Subcutaneous abdominal adipose tissue (tissue), 5 donors: ENCODE results near the gene MMADHC.

ENCODE experiments used
- H3K27ac ChIP-seq: one replicate; pipeline ENCODE4 v1.7.0; 2013; ENCODE audit warnings: low read depth, mild to moderate bottlenecking, inconsistent platforms, low read length, moderate library complexity
- H3K27me3 ChIP-seq, 5 donors: one replicate each; pipeline ENCODE4 v1.7.0; 2013; ENCODE audit warnings: low read length in 5 of 5, inconsistent platforms in 1 of 5; ENCODE audit not compliant: control insufficient read depth in 5 of 5, insufficient read depth in 4 of 5
- H3K36me3 ChIP-seq, 5 donors: one replicate each; pipeline ENCODE4 v1.7.0; 2013; ENCODE audit warnings: low read length in 5 of 5; ENCODE audit not compliant: control insufficient read depth in 5 of 5, insufficient read depth in 5 of 5
- H3K4me1 ChIP-seq, 5 donors: one replicate each; pipeline ENCODE4 v1.7.0; 2013; ENCODE audit warnings: low read length in 5 of 5, mild to moderate bottlenecking in 3 of 5, moderate library complexity in 1 of 5; ENCODE audit not compliant: control insufficient read depth in 5 of 5, insufficient read depth in 5 of 5
- H3K4me3 ChIP-seq, 5 donors: one replicate each; pipeline ENCODE4 v1.7.0; 2013; ENCODE audit warnings: low read length in 5 of 5, low read depth in 1 of 5
- H3K9ac ChIP-seq, 5 donors: one replicate each; pipeline ENCODE4 v1.7.0; 2013; ENCODE audit warnings: low read length in 5 of 5, mild to moderate bottlenecking in 4 of 5, moderate library complexity in 3 of 5
- H3K9me3 ChIP-seq, 5 donors: one replicate each; pipeline ENCODE4 v1.7.0; 2013; ENCODE audit warnings: low read length in 5 of 5; ENCODE audit not compliant: control insufficient read depth in 5 of 5
- donor health status: healthy.
- donor health status: healthy.
- donor health status: healthy.
- donor health status: healthy.
- donor health status: healthy.

The MMADHC gene

GRCh38 chr2:149536649-149537048 lies 50.9 kb downstream of the MMADHC start:
- Histone ChIP-seq H3K4me3 (no peak overlapping the region), H3K36me3 (no peaks in the 10 kb centered on the region), H3K9ac (no peak overlapping the region), H3K27ac (no peak overlapping the region), H3K27me3 (no peaks in the 10 kb centered on the region), H3K4me1 (no peaks in the 10 kb centered on the region), H3K9me3 (no peaks in the 10 kb centered on the region)

- Histone ChIP-seq H3K9ac (no peak overlapping the region), H3K27me3 (no peaks in the 10 kb centered on the region), H3K9me3 (no peaks in the 10 kb centered on the region), H3K4me1 (no peaks in the 10 kb centered on the region), H3K4me3 (no peak overlapping the region), H3K27ac (no peak overlapping the region), H3K36me3 (no peaks in the 10 kb centered on the region)
These were observed 52.9 kb downstream of the MMADHC start for GRCh38 chr2:149534674-149535073.

- no peaks in the 10 kb centered on the region for H3K36me3 ChIP-seq
- H3K27me3 ChIP-seq, result peaks cover 0 to 3% (median 0%) of the 10 kb centered on the region in 5 donors
- no peak overlapping the region for H3K27ac ChIP-seq
- H3K4me1 ChIP-seq, result no peaks in the 10 kb centered on the region
- no peak overlapping the region for H3K4me3 ChIP-seq
- no peak overlapping the region for H3K9ac ChIP-seq
- no peaks in the 10 kb centered on the region for H3K9me3 ChIP-seq
These were observed 58.6 kb downstream of the MMADHC start for GRCh38 chr2:149528983-149529382.

- no peak overlapping the region for H3K4me3 ChIP-seq
- no peaks in the 10 kb centered on the region for H3K36me3 ChIP-seq
- H3K9me3 ChIP-seq, result peaks cover 0 to 2% (median 0%) of the 10 kb centered on the region in 5 donors
- peaks cover 0 to 3% (median 0%) of the 10 kb centered on the region in 5 donors for H3K27me3 ChIP-seq
- H3K4me1 ChIP-seq, result no peaks in the 10 kb centered on the region
- H3K27ac ChIP-seq, result no peak overlapping the region
- no peak overlapping the region for H3K9ac ChIP-seq
These were observed 59.4 kb downstream of the MMADHC start for GRCh38 chr2:149527998-149528755.

- Histone ChIP-seq H3K4me3 (no peak overlapping the region), H3K27me3 (peaks cover 0 to 3% (median 0%) of the 10 kb centered on the region in 5 donors), H3K36me3 (no peaks in the 10 kb centered on the region), H3K27ac (no peak overlapping the region), H3K9me3 (peaks cover 0 to 8% (median 0%) of the 10 kb centered on the region in 5 donors), H3K4me1 (no peaks in the 10 kb centered on the region), H3K9ac (no peak overlapping the region)
These were observed 60.9 kb downstream of the MMADHC start for GRCh38 chr2:149526689-149527088.

- Histone ChIP-seq H3K27ac (no peak overlapping the region), H3K27me3 (peaks cover 0 to 3% (median 0%) of the 10 kb centered on the region in 5 donors), H3K36me3 (no peaks in the 10 kb centered on the region), H3K9ac (no peak overlapping the region), H3K9me3 (peaks cover 0 to 8% (median 0%) of the 10 kb centered on the region in 5 donors), H3K4me3 (no peak overlapping the region), H3K4me1 (no peaks in the 10 kb centered on the region)
These were observed 62.3 kb downstream of the MMADHC start for GRCh38 chr2:149525323-149525722.
